Measurements from ENCODE around the gene RANBP6.

RANBP6 gene

DNA sequence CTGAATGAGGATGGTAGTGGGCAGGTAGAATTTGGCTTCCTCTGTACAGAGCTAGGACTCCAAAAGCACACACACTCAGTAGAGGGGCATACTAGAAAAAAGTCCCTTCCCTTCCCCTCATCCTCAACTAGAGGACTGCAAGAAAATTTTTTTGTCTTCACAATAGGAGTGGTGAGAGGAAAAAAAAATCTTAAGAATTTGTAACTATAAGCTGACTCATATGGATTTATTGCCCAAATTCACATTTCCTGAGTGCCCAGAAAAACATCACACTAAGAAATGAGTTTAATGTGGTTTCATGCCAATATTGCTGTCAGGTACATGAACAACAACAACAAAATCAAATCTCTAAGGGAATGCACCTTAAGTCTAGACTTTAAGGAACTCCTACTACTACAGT, 43.7 kb downstream of the RANBP6 start:
- no peak overlapping the region for H3K4me3 ChIP-seq (ENCODE audit: low read depth in 1 of 2, low read length in 2 of 2)
- no peaks in the 10 kb centered on the region for H3K27me3 ChIP-seq (ENCODE audit: control insufficient read depth in 1 of 2, insufficient read depth in 2 of 2, low read length in 2 of 2)
- no peaks in the 10 kb centered on the region for H3K9me3 ChIP-seq (ENCODE audit: control insufficient read depth in 1 of 2, low read length in 2 of 2)
- peaks cover 8 to 19% of the 10 kb centered on the region in 2 donors for H3K36me3 ChIP-seq (ENCODE audit: control insufficient read depth in 1 of 2, insufficient read depth in 2 of 2, low read length in 2 of 2)
- peaks cover 0 to 5% of the 10 kb centered on the region in 2 donors for H3K4me1 ChIP-seq (ENCODE audit: control insufficient read depth in 1 of 2, insufficient read depth in 2 of 2, low read length in 2 of 2)
- H3K27ac ChIP-seq (ENCODE audit: low read depth, low read length) = no peak overlapping the region
- H3K9ac ChIP-seq (ENCODE audit: low read depth in 1 of 2, low read length in 2 of 2) = no peak overlapping the region
